CD4-positive, alpha-beta T cell treated with Interleukin-17A for 1 hour (primary cell): Measurements from ENCODE around the gene CCDC192.

Experiments
- DNase-seq: peaks from one replicate; pipeline ENCODE4 v3.0.0-alpha.2; 2020

Gene CCDC192

GRCh38 chr5:127928053-127928452 is 224.9 kb downstream of the CCDC192 start:
- no peak for DNase-seq

- no peak for DNase-seq
Measured at GRCh38 chr5:127930311-127930710, 227.1 kb downstream of the CCDC192 start.

GRCh38 chr5:127931396-127931795 is 228.2 kb downstream of the CCDC192 start:
- no peak for DNase-seq

- no peak for DNase-seq
Measured at GRCh38 chr5:127933348-127933747, 230.2 kb downstream of the CCDC192 start.

- no peak for DNase-seq
Measured at GRCh38 chr5:127934791-127935256, 231.6 kb downstream of the CCDC192 start.

- DNase-seq: no peak
Measured at GRCh38 chr5:127935398-127935797, 232.2 kb downstream of the CCDC192 start.

GRCh38 chr5:127936439-127936972 is 233.3 kb downstream of the CCDC192 start:
- peak; percentile 31 for DNase-seq

- no peak for DNase-seq
Measured at GRCh38 chr5:127938746-127939145, 235.6 kb downstream of the CCDC192 start.

- DNase-seq: no peak
Measured at GRCh38 chr5:127940854-127941253, 237.7 kb downstream of the CCDC192 start.

GRCh38 chr5:127941646-127942045 is 238.5 kb downstream of the CCDC192 start:
- no peak for DNase-seq

- DNase-seq: no peak
Measured at GRCh38 chr5:127942246-127943060, 239.3 kb downstream of the CCDC192 start.

- no peak for DNase-seq
Measured at GRCh38 chr5:127943061-127943371, 239.8 kb downstream of the CCDC192 start.

- DNase-seq: no peak
Measured at GRCh38 chr5:127944125-127944524, 240.9 kb downstream of the CCDC192 start.

- DNase-seq: no peak
Measured at GRCh38 chr5:127947941-127948340, 244.8 kb downstream of the CCDC192 start.

- no peak for DNase-seq
Measured at GRCh38 chr5:127950707-127951391, 247.7 kb downstream of the CCDC192 start.

GRCh38 chr5:127951791-127952190 is 248.6 kb downstream of the CCDC192 start:
- no peak for DNase-seq

GRCh38 chr5:127957183-127957582 is 254.0 kb downstream of the CCDC192 start:
- DNase-seq: no peak

- DNase-seq: no peak
Measured at GRCh38 chr5:127957701-127958239, 254.6 kb downstream of the CCDC192 start.

- DNase-seq: no peak
Measured at GRCh38 chr5:127958421-127959011, 255.3 kb downstream of the CCDC192 start.

GRCh38 chr5:127959152-127959764 is 256.1 kb downstream of the CCDC192 start:
- DNase-seq: no peak

- no peak for DNase-seq
Measured at GRCh38 chr5:127960270-127960691, 257.1 kb downstream of the CCDC192 start.

GRCh38 chr5:127961006-127961762 is 258.0 kb downstream of the CCDC192 start:
- no peak for DNase-seq
